Large intestine (tissue), 3 donors: Measurements from ENCODE around the gene EPB41L2. TPM values are rescaled to one million over a fixed set of nuclear protein-coding genes. Genes with fewer than 3 reads are reported as not detected.

Experiments used
- DNase-seq, 2 donors: peaks; one replicate each; pipeline versions ENCODE4 v3.0.0 to v3.0.0-alpha.2; 2013
- H3K27ac ChIP-seq: one replicate; pipeline ENCODE4 v1.5.1; 2013; ENCODE audit warnings: low read length
- H3K27me3 ChIP-seq: 2 replicates; pipeline ENCODE4 v1.6.1; 2013; ENCODE audit warnings: low read length; ENCODE audit not compliant: control insufficient read depth, insufficient read depth
- H3K36me3 ChIP-seq: 2 replicates; pipeline ENCODE4 v1.6.1; 2013; ENCODE audit warnings: low read length; ENCODE audit not compliant: control insufficient read depth, insufficient read depth
- H3K4me1 ChIP-seq: one replicate; pipeline ENCODE4 v1.6.1; 2013; ENCODE audit warnings: low read length; ENCODE audit not compliant: control insufficient read depth, insufficient read depth
- H3K4me3 ChIP-seq: one replicate; pipeline ENCODE4 v1.5.1; 2013; ENCODE audit warnings: low read length
- H3K9me3 ChIP-seq: one replicate; pipeline ENCODE4 v1.6.1; 2013; ENCODE audit warnings: mild to moderate bottlenecking, low read depth, low read length, moderate library complexity; ENCODE audit not compliant: control insufficient read depth
- WGBS: methylation state at CpG from one replicate; pipeline ENCODE4 v1.1.5; 2013; ENCODE audit warnings: low lambda C conversion rate; ENCODE audit not compliant: insufficient coverage; 5-methylcytosine and 5-hydroxymethylcytosine counted together
- polyA plus RNA-seq: library from polyadenylated mRNA; unstranded; fragments of 120-200 nt; gene quantifications from one replicate; pipeline ENCODE4 v1.2.1, GENCODE V29; 2013

EPB41L2 gene
- polyA plus RNA-seq, 1 donor, result 75.0 TPM

GRCh38 chr6:131052181-131052580, 10.9 kb downstream of the EPB41L2 start:
- H3K4me3 ChIP-seq, result no peak overlapping the region
- H3K27ac ChIP-seq, result no peak overlapping the region
- no peaks in the 10 kb centered on the region for H3K36me3 ChIP-seq
- DNase-seq, result no peak
- 87% methylated on average over 3 of the region's 4 CpGs for WGBS
- H3K4me1 ChIP-seq, result no peaks in the 10 kb centered on the region
- peaks cover 31% of the 10 kb centered on the region for H3K9me3 ChIP-seq
- no peaks in the 10 kb centered on the region for H3K27me3 ChIP-seq

- no peak overlapping the region for H3K4me3 ChIP-seq
- H3K27ac ChIP-seq, result no peak overlapping the region
- no peaks in the 10 kb centered on the region for H3K27me3 ChIP-seq
- H3K9me3 ChIP-seq, result peaks cover 31% of the 10 kb centered on the region
- no peaks in the 10 kb centered on the region for H3K36me3 ChIP-seq
- no peak for DNase-seq
- H3K4me1 ChIP-seq, result no peaks in the 10 kb centered on the region
- WGBS, result no CpG with 5 or more reads among the region's 1 CpG
These were observed 11.7 kb downstream of the EPB41L2 start for GRCh38 chr6:131051341-131051740.

- Histone ChIP-seq H3K27me3 (no peaks in the 10 kb centered on the region), H3K4me3 (no peak overlapping the region), H3K9me3 (peaks cover 22% of the 10 kb centered on the region), H3K27ac (no peak overlapping the region), H3K36me3 (no peaks in the 10 kb centered on the region), H3K4me1 (no peaks in the 10 kb centered on the region)
- no peak for DNase-seq
- WGBS, result 100% methylated on average over 1 of the region's 3 CpGs
These were observed 13.4 kb downstream of the EPB41L2 start for GRCh38 chr6:131049608-131050007.

GRCh38 chr6:131048933-131049515, 14.0 kb downstream of the EPB41L2 start:
- H3K4me1 ChIP-seq, result no peaks in the 10 kb centered on the region
- peaks cover 16% of the 10 kb centered on the region for H3K9me3 ChIP-seq
- no peaks in the 10 kb centered on the region for H3K36me3 ChIP-seq
- WGBS, result 82% methylated on average over 2 of the region's 4 CpGs
- H3K27me3 ChIP-seq, result no peaks in the 10 kb centered on the region
- no peak overlapping the region for H3K27ac ChIP-seq
- no peak overlapping the region for H3K4me3 ChIP-seq
- DNase-seq, result no peak

GRCh38 chr6:131048459-131048858, 14.6 kb downstream of the EPB41L2 start:
- no peaks in the 10 kb centered on the region for H3K27me3 ChIP-seq
- no peak overlapping the region for H3K4me3 ChIP-seq
- WGBS, result 100% methylated on average over 1 of the region's 5 CpGs
- DNase-seq, result no peak
- H3K27ac ChIP-seq, result no peak overlapping the region
- H3K4me1 ChIP-seq, result no peaks in the 10 kb centered on the region
- H3K36me3 ChIP-seq, result no peaks in the 10 kb centered on the region
- H3K9me3 ChIP-seq, result peaks cover 11% of the 10 kb centered on the region

- no peak for DNase-seq
- no peaks in the 10 kb centered on the region for H3K27me3 ChIP-seq
- no peaks in the 10 kb centered on the region for H3K36me3 ChIP-seq
- H3K9me3 ChIP-seq, result no peaks in the 10 kb centered on the region
- no peak overlapping the region for H3K27ac ChIP-seq
- H3K4me1 ChIP-seq, result no peaks in the 10 kb centered on the region
- 100% methylated on average over 1 of the region's 2 CpGs for WGBS
- no peak overlapping the region for H3K4me3 ChIP-seq
These were observed 17.9 kb downstream of the EPB41L2 start for GRCh38 chr6:131045139-131045538.

GRCh38 chr6:131043902-131044447, 19.1 kb downstream of the EPB41L2 start:
- Histone ChIP-seq H3K4me3 (no peak overlapping the region), H3K9me3 (no peaks in the 10 kb centered on the region)
- WGBS, result 83% methylated on average over 1 of the region's 4 CpGs

GRCh38 chr6:131042664-131043063, 20.4 kb downstream of the EPB41L2 start:
- H3K4me3 ChIP-seq, result no peak overlapping the region
- no peaks in the 10 kb centered on the region for H3K27me3 ChIP-seq
- H3K9me3 ChIP-seq, result no peaks in the 10 kb centered on the region
- WGBS, result 100% methylated on average over 1 of the region's 2 CpGs
- no peak overlapping the region for H3K27ac ChIP-seq
- no peak for DNase-seq
- H3K4me1 ChIP-seq, result no peaks in the 10 kb centered on the region
- no peaks in the 10 kb centered on the region for H3K36me3 ChIP-seq

More at GRCh38 chr6:131043902-131044447, 19.1 kb downstream of the EPB41L2 start:
- no peaks in the 10 kb centered on the region for H3K36me3 ChIP-seq
- no peaks in the 10 kb centered on the region for H3K27me3 ChIP-seq
- no peak overlapping the region for H3K27ac ChIP-seq
- H3K4me1 ChIP-seq, result no peaks in the 10 kb centered on the region
- no peak for DNase-seq

- no CpG with 5 or more reads among the region's 2 CpGs for WGBS
- DNase-seq, result no peak
- Histone ChIP-seq H3K9me3 (no peaks in the 10 kb centered on the region), H3K27ac (no peak overlapping the region), H3K4me1 (no peaks in the 10 kb centered on the region), H3K27me3 (no peaks in the 10 kb centered on the region), H3K36me3 (no peaks in the 10 kb centered on the region), H3K4me3 (no peak overlapping the region)
These were observed 21.2 kb downstream of the EPB41L2 start for GRCh38 chr6:131041814-131042213.

- WGBS, result 100% methylated on average over 1 of the region's 4 CpGs
- H3K4me1 ChIP-seq, result no peaks in the 10 kb centered on the region
- no peak overlapping the region for H3K4me3 ChIP-seq
- no peaks in the 10 kb centered on the region for H3K9me3 ChIP-seq
- no peak for DNase-seq
- no peaks in the 10 kb centered on the region for H3K27me3 ChIP-seq
- H3K36me3 ChIP-seq, result no peaks in the 10 kb centered on the region
- H3K27ac ChIP-seq, result no peak overlapping the region
These were observed 22.2 kb downstream of the EPB41L2 start for GRCh38 chr6:131040866-131041265.

GRCh38 chr6:131039345-131039680, 23.7 kb downstream of the EPB41L2 start:
- no peak for DNase-seq
- H3K27me3 ChIP-seq, result no peaks in the 10 kb centered on the region
- no peak overlapping the region for H3K27ac ChIP-seq
- no peak overlapping the region for H3K4me3 ChIP-seq
- no peaks in the 10 kb centered on the region for H3K36me3 ChIP-seq
- no peaks in the 10 kb centered on the region for H3K4me1 ChIP-seq
- no peaks in the 10 kb centered on the region for H3K9me3 ChIP-seq
- WGBS, result no CpG with 5 or more reads among the region's 4 CpGs
